Fibroblast of pulmonary artery (primary cell): ENCODE results near the gene CCDC196.
A peak's percentile ranks its signal among the peaks of the same experiment; 100 is the strongest.

Source experiments
- DNase-seq: peaks from one replicate; pipeline ENCODE4 v3.0.0-alpha.2; 2010; ENCODE audit warnings: low read depth
- H3K4me3 ChIP-seq: replicated peaks from 2 replicates; pipeline ENCODE4 v1.5.1; 2011; ENCODE audit warnings: low read depth, mild to moderate bottlenecking, control low read depth, low read length, moderate library complexity
- TF ChIP-seq, protein P1 (sequence below): IDR thresholded peaks from 2 replicates; pipeline ENCODE4 v1.5.1; 2011; ENCODE audit warnings: mild to moderate bottlenecking, control low read depth, low read length, inconsistent platforms; ENCODE audit errors: missing control alignments

CCDC196 gene, protein sequence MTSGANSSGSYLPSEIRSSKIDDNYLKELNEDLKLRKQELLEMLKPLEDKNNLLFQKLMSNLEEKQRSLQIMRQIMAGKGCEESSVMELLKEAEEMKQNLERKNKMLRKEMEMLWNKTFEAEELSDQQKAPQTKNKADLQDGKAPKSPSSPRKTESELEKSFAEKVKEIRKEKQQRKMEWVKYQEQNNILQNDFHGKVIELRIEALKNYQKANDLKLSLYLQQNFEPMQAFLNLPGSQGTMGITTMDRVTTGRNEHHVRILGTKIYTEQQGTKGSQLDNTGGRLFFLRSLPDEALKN

DNA sequence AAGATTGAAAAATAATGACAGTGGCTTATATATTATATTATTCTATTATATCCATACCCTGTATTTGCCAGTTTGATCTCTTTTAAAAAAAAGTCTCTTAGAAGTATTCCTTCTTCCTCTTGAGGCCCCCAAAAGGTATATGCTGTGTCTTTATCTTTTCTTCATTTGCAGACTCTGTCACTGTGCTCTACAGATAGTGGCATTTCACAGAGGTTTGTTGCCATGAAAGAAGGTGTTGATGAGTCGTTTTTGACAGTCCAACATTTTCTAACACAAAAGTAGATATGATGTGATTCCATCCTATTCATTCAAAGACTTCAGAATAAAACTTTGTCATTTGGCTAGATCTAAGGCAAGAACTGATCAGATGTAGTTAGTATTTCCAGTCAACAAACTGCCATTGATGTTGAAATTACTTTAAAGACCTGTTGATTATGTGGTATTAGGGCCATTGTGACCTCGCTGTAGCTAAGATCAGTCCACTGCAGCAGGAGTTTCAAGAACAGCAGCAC is at the start of gene CCDC196:
Gene CCDC196, plus strand, starts transcription at position 462 of the 512 bp plus-strand sequence. CDS start 132 bp downstream, outside the sequence.
- TF ChIP-seq, protein P1, sequence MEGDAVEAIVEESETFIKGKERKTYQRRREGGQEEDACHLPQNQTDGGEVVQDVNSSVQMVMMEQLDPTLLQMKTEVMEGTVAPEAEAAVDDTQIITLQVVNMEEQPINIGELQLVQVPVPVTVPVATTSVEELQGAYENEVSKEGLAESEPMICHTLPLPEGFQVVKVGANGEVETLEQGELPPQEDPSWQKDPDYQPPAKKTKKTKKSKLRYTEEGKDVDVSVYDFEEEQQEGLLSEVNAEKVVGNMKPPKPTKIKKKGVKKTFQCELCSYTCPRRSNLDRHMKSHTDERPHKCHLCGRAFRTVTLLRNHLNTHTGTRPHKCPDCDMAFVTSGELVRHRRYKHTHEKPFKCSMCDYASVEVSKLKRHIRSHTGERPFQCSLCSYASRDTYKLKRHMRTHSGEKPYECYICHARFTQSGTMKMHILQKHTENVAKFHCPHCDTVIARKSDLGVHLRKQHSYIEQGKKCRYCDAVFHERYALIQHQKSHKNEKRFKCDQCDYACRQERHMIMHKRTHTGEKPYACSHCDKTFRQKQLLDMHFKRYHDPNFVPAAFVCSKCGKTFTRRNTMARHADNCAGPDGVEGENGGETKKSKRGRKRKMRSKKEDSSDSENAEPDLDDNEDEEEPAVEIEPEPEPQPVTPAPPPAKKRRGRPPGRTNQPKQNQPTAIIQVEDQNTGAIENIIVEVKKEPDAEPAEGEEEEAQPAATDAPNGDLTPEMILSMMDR: no peak
- no peak for DNase-seq

DNA sequence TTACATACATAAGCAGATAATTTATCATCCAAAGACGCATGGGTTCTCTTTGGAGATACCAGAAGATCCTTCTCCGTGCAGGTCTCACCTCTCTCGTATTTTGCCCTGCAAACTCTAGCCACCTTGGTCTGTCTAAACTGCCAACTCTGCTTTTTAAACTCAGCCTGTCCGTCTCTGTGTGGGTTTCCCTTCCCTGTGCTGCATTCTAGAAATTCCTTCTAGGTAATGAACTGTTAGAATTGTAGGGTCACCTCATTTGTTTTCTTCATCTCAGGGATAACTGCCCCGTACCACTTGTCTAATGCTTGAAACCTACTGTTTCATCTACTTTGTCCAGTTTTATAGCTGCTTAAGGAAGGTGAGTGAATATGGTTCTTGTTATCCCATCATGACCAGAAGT is 45.4 kb upstream of the CCDC196 start:
- H3K4me3 ChIP-seq: no peak overlapping the region
- TF ChIP-seq, protein P1: no peak
- no peak for DNase-seq

More for the DNA sequence above, at the start of gene CCDC196:
- H3K4me3 ChIP-seq: no peak within 1 kb of the TSS

DNA sequence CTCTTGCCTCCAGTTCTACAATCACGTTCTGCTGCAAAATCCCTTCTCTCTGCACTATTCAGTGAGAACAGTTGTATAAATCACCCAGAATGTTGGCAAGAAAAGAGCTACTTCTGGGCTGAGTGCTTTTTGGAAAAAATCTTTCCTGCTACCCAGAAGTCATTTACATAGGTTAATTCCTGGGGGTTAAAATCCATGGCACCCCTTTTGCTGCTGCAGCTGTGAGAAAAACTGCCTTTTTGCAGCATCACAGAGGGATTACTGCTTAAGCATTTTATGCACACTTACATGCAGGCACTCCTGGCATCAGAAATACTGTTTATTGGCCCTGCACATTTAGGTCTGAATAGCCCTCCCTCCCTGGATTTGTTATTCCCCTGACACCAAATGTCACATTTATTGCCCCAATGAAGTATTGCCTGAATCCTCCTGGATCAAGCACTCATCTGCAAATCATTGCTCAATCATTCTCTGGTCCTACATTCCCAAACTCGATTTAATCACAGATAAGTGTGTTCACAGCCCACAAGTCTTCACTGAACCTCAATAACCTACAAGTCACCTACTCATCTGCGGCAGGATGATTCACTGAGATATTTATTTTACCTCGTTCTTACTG is 43.1 kb upstream of the CCDC196 start:
- H3K4me3 ChIP-seq: no peak overlapping the region
- no peak for DNase-seq
- TF ChIP-seq, protein P1: no peak

DNA sequence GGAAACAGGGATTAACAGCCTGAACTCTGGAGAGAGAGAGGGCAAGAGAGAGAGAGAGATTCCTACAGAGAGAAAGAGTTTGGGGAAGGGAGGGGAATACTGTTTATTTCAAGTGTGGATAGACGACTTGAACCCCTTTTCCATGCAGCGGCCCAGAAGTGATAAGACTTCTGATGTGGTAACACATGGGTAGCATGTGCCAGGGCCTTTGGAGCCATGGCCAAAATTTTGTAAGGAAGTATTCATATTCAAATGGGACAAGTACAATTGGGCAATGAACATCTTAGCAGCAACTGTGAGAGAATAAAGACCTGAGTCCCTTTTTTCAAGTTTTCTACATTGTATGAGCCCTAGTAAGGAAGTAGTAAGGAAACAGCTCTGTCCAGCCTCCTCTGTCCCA is 42.4 kb upstream of the CCDC196 start:
- no peak overlapping the region for H3K4me3 ChIP-seq
- DNase-seq: no peak
- TF ChIP-seq, protein P1: no peak

DNA sequence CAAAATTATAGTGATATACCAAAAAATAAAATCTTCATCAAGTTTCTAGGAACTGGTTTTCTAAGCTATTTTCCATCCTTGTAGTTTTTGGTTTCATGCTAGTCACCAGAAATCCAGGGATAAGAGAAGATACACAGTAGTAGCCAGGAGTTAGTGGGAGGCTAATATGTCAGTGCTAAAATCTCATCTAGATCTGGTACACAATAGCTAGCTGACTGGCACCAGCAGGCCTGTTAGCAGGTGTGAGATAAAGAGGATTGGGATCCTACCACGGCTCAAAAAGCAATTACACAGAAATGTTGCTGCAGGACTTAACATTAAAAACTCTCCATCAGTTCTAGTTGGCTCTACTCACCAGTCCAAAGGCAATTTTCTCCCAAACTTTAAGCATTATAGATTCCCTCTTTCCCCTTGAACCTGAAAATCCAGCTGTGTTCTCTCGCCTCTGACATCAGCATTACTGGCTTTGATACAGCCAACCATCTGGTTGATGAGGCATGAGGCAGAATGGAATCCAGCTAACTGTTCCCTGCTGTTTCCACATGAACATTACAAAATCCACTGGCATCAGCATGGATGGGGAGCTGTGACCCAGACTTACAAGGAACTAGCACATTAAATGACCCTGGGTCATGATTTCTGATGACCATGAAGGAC is 41.8 kb upstream of the CCDC196 start:
- no peak overlapping the region for H3K4me3 ChIP-seq
- DNase-seq: peak; percentile 7
- TF ChIP-seq, protein P1: no peak

DNA sequence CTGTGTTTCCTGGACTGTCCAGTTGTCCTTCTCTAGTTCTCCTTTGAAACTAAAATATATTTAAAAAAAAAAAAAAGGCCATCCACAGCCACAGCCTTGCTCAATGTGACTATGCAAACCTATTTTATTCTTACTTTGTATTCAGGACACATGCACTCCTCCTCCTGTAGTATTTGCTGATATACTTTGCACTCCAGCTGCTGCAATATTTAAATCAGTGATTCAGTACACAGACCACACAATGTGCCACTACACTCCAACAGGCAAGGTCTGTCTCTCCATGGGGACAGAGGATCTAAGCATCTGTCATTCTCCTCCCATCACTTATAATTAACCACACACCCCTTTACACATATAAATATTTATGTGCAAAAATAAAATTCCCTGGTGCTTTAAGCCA is 40.2 kb upstream of the CCDC196 start:
- TF ChIP-seq, protein P1: no peak
- DNase-seq: no peak
- no peak overlapping the region for H3K4me3 ChIP-seq
